Measurements from ENCODE around the gene INF2. TPM values are rescaled to one million over a fixed set of nuclear protein-coding genes. Genes with fewer than 3 reads are reported as not detected.
"Not testable (repeated sequence)": the region's sequence is repeated elsewhere in the genome, so short reads cannot be mapped to it uniquely, and the experiment has no call there.

The INF2 gene
- total RNA-seq, 3 donors from 2014 or later (not counting 1 experiment from before 2014, with no cell fraction given): 12.7 to 21.9 (median 15.3) TPM

- H3K27ac Mint-ChIP-seq: no peak overlapping the region
Measured at GRCh38 chr14:104652386-104652785, 37.0 kb upstream of the INF2 start.

GRCh38 chr14:104653130-104653920 is 36.1 kb upstream of the INF2 start:
- H3K4me1 ChIP-seq (ENCODE audit: control insufficient read depth, insufficient read depth, low read length): peaks cover 36% of the 10 kb centered on the region
- H3K27ac ChIP-seq (ENCODE audit: low read length); H3K4me3 Mint-ChIP-seq; H3K9me3 Mint-ChIP-seq; H3K27ac Mint-ChIP-seq; H3K4me1 Mint-ChIP-seq; H3K36me3 ChIP-seq (ENCODE audit: control insufficient read depth, insufficient read depth, low read length); DNase-seq; intact Hi-C loops (cut with micrococcal nuclease); H3K9me3 ChIP-seq (ENCODE audit: control insufficient read depth, insufficient read depth, low read length); H3K4me3 ChIP-seq (ENCODE audit: low read length); H3K27me3 ChIP-seq (ENCODE audit: control insufficient read depth, insufficient read depth, low read length); ATAC-seq; H3K36me3 Mint-ChIP-seq: not testable (repeated sequence)
- 98% methylated on average over 44 of the region's 52 CpGs for WGBS (ENCODE audit: insufficient coverage)
- peaks cover 28 to 30% of the 10 kb centered on the region in 2 donors for H3K27me3 Mint-ChIP-seq (ENCODE audit: low read depth in 2 of 2)

More at GRCh38 chr14:104652386-104652785, 37.0 kb upstream of the INF2 start:
- Mint-ChIP-seq H3K4me1 (peaks cover 0 to 5% of the 10 kb centered on the region in 2 donors), H3K36me3 (no peaks in the 10 kb centered on the region), H3K4me3 (no peak overlapping the region), H3K9me3 (no peaks in the 10 kb centered on the region), H3K27me3 (ENCODE audit: low read depth in 2 of 2) (peaks cover 20 to 24% of the 10 kb centered on the region in 2 donors)
- peaks cover 6% of the 10 kb centered on the region for H3K9me3 ChIP-seq (ENCODE audit: control insufficient read depth, insufficient read depth, low read length)
- no peaks in the 10 kb centered on the region for H3K36me3 ChIP-seq (ENCODE audit: control insufficient read depth, insufficient read depth, low read length)
- peaks cover 3% of the 10 kb centered on the region for H3K27me3 ChIP-seq (ENCODE audit: control insufficient read depth, insufficient read depth, low read length)
- no peak overlapping the region for H3K27ac ChIP-seq (ENCODE audit: low read length)
- intact Hi-C loops (cut with micrococcal nuclease): no loop called here
- DNase-seq (no peak), ATAC-seq (no peak)
- no peak overlapping the region for H3K4me3 ChIP-seq (ENCODE audit: low read length)
- TF ChIP-seq, protein P1, sequence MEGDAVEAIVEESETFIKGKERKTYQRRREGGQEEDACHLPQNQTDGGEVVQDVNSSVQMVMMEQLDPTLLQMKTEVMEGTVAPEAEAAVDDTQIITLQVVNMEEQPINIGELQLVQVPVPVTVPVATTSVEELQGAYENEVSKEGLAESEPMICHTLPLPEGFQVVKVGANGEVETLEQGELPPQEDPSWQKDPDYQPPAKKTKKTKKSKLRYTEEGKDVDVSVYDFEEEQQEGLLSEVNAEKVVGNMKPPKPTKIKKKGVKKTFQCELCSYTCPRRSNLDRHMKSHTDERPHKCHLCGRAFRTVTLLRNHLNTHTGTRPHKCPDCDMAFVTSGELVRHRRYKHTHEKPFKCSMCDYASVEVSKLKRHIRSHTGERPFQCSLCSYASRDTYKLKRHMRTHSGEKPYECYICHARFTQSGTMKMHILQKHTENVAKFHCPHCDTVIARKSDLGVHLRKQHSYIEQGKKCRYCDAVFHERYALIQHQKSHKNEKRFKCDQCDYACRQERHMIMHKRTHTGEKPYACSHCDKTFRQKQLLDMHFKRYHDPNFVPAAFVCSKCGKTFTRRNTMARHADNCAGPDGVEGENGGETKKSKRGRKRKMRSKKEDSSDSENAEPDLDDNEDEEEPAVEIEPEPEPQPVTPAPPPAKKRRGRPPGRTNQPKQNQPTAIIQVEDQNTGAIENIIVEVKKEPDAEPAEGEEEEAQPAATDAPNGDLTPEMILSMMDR (IDR thresholded peaks at IDR 0.05): no peak
- 95% methylated on average over 9 of the region's 9 CpGs for WGBS (ENCODE audit: insufficient coverage)
- peaks cover 27% of the 10 kb centered on the region for H3K4me1 ChIP-seq (ENCODE audit: control insufficient read depth, insufficient read depth, low read length)

- peaks cover 6% of the 10 kb centered on the region for H3K9me3 ChIP-seq (ENCODE audit: control insufficient read depth, insufficient read depth, low read length)
- no peak for ATAC-seq
- Mint-ChIP-seq H3K4me1 (peaks cover 0 to 5% of the 10 kb centered on the region in 2 donors), H3K27ac (no peak overlapping the region), H3K4me3 (no peak overlapping the region), H3K9me3 (no peaks in the 10 kb centered on the region), H3K36me3 (no peaks in the 10 kb centered on the region), H3K27me3 (ENCODE audit: low read depth in 2 of 2) (peaks cover 30 to 38% of the 10 kb centered on the region in 2 donors)
- no peaks in the 10 kb centered on the region for H3K36me3 ChIP-seq (ENCODE audit: control insufficient read depth, insufficient read depth, low read length)
- no peak overlapping the region for H3K27ac ChIP-seq (ENCODE audit: low read length)
- no peak for DNase-seq
- intact Hi-C loops (cut with micrococcal nuclease): no loop called here
- WGBS (ENCODE audit: insufficient coverage): 87% methylated on average over 6 of the region's 6 CpGs
- H3K4me1 ChIP-seq (ENCODE audit: control insufficient read depth, insufficient read depth, low read length): peaks cover 44% of the 10 kb centered on the region
- H3K27me3 ChIP-seq (ENCODE audit: control insufficient read depth, insufficient read depth, low read length): peaks cover 3% of the 10 kb centered on the region
- H3K4me3 ChIP-seq (ENCODE audit: low read length): no peak overlapping the region
- TF ChIP-seq, protein P1 (IDR thresholded peaks at IDR 0.05): no peak
Measured at GRCh38 chr14:104654119-104654518, 35.3 kb upstream of the INF2 start.

GRCh38 chr14:104655128-104655848 is 34.1 kb upstream of the INF2 start:
- TF ChIP-seq, protein P1 (IDR thresholded peaks at IDR 0.05): no peak
- WGBS (ENCODE audit: insufficient coverage): 94% methylated on average over 14 of the region's 14 CpGs

More at GRCh38 chr14:104655128-104655848, 34.1 kb upstream of the INF2 start:
- intact Hi-C loops (cut with micrococcal nuclease): no loop called here
- no peaks in the 10 kb centered on the region for H3K36me3 ChIP-seq (ENCODE audit: control insufficient read depth, insufficient read depth, low read length)
- Mint-ChIP-seq H3K4me1 (peaks cover 5 to 10% of the 10 kb centered on the region in 2 donors), H3K4me3 (no peak overlapping the region), H3K27ac (no peak overlapping the region), H3K36me3 (no peaks in the 10 kb centered on the region), H3K27me3 (ENCODE audit: low read depth in 2 of 2) (peaks cover 33 to 38% of the 10 kb centered on the region in 2 donors), H3K9me3 (no peaks in the 10 kb centered on the region)
- no peak overlapping the region for H3K27ac ChIP-seq (ENCODE audit: low read length)
- H3K27me3 ChIP-seq (ENCODE audit: control insufficient read depth, insufficient read depth, low read length): peaks cover 5% of the 10 kb centered on the region
- no peak for DNase-seq
- ATAC-seq: no peak
- peaks cover 6% of the 10 kb centered on the region for H3K9me3 ChIP-seq (ENCODE audit: control insufficient read depth, insufficient read depth, low read length)
- no peak overlapping the region for H3K4me3 ChIP-seq (ENCODE audit: low read length)
- H3K4me1 ChIP-seq (ENCODE audit: control insufficient read depth, insufficient read depth, low read length): peaks cover 50% of the 10 kb centered on the region
